GM18861 (cell line): ENCODE results near the gene ARSB.
"Not testable (repeated sequence)": the region's sequence is repeated elsewhere in the genome, so short reads cannot be mapped to it uniquely, and the experiment has no call there.

Source experiments
- ATAC-seq: cut with Tn5 transposase; IDR thresholded peaks from one replicate; pipeline ENCODE4 v1.9.1; 2021; ENCODE audit not compliant: unreplicated experiment

The ARSB gene

GRCh38 chr5:78905084-78905938, 79.8 kb downstream of the ARSB start:
- ATAC-seq, result no peak

DNA sequence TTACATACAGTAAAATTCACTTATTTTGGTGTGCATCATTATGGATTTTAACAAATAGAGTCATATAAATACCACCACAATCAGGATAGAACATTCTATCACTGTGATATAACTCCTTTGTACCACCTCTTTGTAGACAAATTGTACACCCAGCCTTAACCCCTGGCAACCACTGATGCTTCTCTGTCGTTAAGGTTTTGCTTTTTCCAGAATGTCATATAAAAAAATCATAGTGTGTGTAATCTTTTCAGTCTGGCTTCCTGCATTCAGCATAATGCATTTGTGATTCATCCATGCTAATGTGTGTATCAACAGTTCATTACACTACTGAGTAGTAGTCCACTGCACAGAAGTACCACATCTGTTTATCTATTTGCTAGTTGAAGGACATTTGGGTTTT, 81.2 kb downstream of the ARSB start:
- ATAC-seq, result no peak

GRCh38 chr5:78903353-78903752, 81.8 kb downstream of the ARSB start:
- no peak for ATAC-seq

GRCh38 chr5:78899922-78900362, 85.2 kb downstream of the ARSB start:
- ATAC-seq, result no peak

- ATAC-seq, result no peak
Observed at GRCh38 chr5:78896132-78896531, 89.0 kb downstream of the ARSB start.

GRCh38 chr5:78895616-78896015, 89.5 kb downstream of the ARSB start:
- no peak for ATAC-seq

- no peak for ATAC-seq
Observed at GRCh38 chr5:78893940-78894677, 91.0 kb downstream of the ARSB start.

DNA sequence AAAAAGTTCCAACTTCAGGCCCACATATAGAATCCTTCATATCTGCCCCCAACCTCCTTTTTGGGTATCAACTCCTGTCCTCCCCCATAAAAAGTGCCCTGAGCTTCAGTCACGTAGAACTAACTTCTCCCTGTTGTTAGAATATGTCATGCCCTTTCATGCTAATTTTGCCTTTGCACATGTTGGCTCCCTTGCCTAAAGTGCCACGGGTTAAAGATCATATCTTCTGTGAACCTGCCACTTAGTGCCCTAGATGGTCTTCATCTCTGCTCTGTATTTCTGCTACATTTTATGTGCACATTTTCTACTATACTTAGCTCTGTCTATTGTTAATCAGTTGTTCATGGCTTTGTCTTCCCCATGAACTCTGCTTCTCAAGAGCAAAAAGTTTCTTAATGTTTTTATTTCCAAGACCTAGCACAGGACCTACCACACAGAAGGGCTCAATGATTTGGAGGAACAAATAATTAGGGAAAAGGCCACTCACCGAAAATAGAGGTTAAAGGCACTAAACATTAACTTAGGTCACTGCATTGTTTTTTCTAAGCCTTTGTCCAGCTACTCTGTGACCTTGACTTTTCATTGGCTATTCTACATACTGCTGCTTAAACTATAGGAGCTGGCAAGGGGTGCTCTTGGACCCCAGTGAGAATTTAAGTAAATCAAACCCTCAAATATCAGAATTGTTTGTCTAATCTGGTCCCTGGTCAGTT, 94.3 kb downstream of the ARSB start:
- no peak for ATAC-seq

- ATAC-seq, result no peak
Observed at GRCh38 chr5:78889369-78890140, 95.6 kb downstream of the ARSB start.

GRCh38 chr5:78888580-78889368, 96.3 kb downstream of the ARSB start:
- ATAC-seq, result no peak

DNA sequence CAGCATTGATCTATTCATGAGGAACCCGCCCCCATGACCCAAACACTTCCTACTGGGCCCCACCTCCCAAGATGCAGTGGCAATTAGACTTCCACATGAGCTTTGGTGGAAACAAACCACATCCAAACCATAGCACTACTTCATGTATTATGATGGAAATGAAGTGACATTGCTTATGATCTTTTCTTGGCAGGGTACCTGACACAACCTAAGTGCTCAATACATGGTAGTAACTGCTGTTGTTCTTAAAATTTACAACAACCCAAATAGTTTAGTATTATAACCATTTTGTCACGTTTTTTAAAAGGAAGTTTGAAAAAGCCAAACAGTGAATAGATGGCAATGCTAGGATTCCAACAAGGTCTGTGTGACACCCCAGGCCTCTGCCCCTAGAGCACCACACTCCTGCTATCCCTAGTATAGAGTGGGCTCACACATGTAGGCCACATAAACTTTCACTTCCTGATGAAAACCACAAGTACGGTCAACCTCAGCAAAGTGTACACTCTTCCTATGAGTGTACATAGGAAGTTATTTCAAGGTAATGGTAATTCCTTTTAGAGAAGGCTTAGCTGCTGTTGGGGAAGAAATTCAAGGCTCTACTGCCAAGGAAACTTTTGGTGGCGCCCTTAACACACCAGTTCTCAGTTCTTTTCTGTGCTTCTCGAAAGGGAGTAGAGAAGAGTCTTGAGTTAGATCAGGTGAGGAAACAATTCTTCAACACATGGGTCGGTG, 97.6 kb downstream of the ARSB start:
- peak; percentile 99 for ATAC-seq

DNA sequence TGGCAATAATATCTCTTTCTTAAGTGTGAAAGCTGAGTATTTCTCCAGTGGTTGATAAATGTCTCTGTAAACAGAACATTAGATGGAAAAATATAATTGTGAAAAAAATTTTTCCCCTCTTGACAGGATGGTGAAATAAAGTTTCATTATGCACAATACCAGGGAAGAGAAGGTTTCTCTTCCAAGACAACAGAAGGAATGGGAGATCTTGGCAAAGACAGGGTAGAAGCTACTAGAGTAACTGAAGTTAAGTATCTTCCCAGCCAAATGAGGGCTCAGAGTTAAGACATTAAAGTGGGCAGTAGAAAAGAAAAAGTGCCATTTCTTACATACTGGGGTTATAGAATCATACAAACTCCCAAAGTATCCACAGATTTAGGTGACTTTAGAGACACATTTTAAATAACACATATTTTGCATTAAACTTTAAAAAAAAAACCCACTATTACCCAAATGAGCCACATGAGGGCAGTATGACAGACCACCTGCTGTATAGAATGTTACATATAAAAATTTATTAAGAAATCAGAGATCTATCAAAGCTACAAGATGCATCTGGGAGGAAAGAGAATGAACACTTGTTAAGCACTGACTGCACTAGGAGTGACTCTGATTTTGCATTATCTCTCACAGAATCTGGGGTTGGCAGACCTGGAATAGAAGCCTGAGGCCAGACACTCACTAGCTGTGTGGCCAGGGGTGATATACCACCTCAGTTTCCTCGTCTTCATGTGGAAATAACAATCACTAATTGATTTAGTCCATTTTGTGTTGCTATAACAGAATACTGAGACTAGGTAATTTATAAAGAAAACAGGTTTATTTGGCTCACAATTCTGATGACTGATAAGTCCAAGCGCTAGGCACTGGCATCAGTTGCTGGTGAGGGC, 98.5 kb downstream of the ARSB start:
- no peak for ATAC-seq

DNA sequence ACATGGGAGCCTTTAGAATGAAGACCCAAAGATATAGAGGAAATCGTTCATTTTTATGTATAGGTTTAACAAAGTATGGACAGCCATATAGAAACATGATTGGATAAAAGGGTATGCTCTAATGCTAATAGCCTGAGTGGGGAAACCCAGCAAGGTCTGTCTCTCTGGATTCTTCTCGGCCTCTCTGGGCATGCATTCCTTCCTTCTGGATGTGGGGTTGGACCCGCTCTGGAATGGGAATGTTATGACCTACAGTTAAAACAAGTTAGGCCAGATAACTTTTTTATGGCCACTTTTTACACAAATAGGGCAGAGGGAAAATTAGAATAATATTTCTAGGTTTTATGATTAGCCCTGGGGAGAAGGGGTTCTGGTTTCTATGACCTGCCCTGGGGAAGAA, 103.2 kb downstream of the ARSB start:
- no peak for ATAC-seq

GRCh38 chr5:78879516-78879915, 105.6 kb downstream of the ARSB start:
- no peak for ATAC-seq

- not testable (repeated sequence) for ATAC-seq
Observed at GRCh38 chr5:78866076-78866475, 119.0 kb downstream of the ARSB start.

DNA sequence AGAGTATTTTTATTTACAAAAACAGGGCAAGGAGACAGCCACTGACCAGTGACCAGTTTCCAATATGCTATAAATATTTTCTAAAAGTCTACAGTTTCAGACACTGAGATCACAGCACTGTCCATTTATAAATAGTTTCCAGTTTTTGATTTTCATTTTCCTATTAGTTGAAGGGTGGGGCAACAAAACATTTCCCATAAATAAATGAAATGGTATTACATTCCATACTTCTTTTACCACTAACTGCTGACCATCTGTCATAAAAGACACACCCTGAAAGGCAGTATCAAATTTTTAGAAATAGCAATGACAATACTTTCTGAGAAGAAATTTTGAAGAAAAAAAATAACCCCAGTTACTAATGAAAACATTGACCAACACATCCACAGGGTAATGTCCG, 126.7 kb downstream of the ARSB start:
- no peak for ATAC-seq

DNA sequence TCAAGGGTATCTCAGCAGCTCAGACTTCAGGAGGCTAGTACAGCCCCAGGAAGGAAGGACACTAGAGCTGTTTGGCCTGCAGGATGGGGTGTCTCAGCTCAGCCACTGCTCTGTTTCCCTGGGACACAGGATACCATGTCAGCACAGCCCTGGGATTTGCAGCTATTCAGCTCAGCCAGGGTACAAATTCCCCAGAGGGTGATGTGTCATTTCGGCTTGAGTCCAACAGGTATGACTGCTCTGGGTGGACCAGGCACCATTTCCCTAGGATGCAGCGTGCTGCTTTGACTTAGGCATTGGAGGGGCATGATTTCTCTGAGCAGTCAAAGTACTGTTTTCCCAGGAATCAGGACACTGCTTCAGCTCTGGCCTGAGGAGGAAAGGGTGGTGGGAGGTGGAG, 130.1 kb downstream of the ARSB start:
- no peak for ATAC-seq

DNA sequence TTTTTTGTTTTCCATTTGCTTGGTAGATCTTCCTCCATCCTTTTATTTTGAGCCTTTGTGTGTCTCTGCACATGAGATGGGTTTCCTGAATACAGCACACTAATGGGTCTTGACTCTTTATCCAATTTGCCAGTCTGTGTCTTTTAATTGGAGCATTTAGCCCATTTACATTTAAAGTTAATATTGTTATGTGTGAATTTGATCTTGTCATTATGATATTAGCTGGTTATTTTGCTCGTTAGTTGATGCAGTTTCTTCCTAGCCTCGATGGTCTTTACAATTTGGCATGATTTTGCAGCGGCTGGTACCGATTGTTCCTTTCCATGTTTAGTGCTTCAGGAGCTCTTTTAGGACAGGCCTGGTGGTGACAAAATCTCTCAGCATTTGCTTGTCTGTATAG, 133.2 kb downstream of the ARSB start:
- not testable (repeated sequence) for ATAC-seq
